ENCODE results near the gene CRKL.

- TF ChIP-seq CTCF (conservative IDR thresholded peaks at IDR 0.05): no peak
- TF ChIP-seq EZH2 (IDR thresholded peaks at IDR 0.05; ENCODE audit: low read depth): no peak
Observed at GRCh38 chr22:20873214-20873613, 44.0 kb upstream of the CRKL start.

All from PC-9 (cell line).